ENCODE results near the gene HTR3A.

Gene HTR3A

GRCh38 chr11:114025329-114025907 is 50.5 kb downstream of the HTR3A start:
- DNase-seq: no peak

- DNase-seq: peak; percentile 48
These were observed 51.4 kb downstream of the HTR3A start for GRCh38 chr11:114026355-114026754.

- no peak for DNase-seq
These were observed 52.5 kb downstream of the HTR3A start for GRCh38 chr11:114027391-114027790.

- DNase-seq: no peak
These were observed 53.0 kb downstream of the HTR3A start for GRCh38 chr11:114027926-114028325.

- no peak for DNase-seq
These were observed 56.5 kb downstream of the HTR3A start for GRCh38 chr11:114031246-114031966.

GRCh38 chr11:114031967-114032320 is 57.0 kb downstream of the HTR3A start:
- DNase-seq: no peak

GRCh38 chr11:114033066-114033465 is 58.2 kb downstream of the HTR3A start:
- no peak for DNase-seq

GRCh38 chr11:114033572-114033971 is 58.7 kb downstream of the HTR3A start:
- DNase-seq: no peak

GRCh38 chr11:114034956-114035355 is 60.0 kb downstream of the HTR3A start:
- no peak for DNase-seq

GRCh38 chr11:114036147-114036811 is 61.4 kb downstream of the HTR3A start:
- DNase-seq: peak; percentile 49

GRCh38 chr11:114036958-114037357 is 62.0 kb downstream of the HTR3A start:
- no peak for DNase-seq

GRCh38 chr11:114039551-114039950 is 64.6 kb downstream of the HTR3A start:
- DNase-seq: no peak
